Measurements from ENCODE around the gene TIFAB.

Gene TIFAB

DNA sequence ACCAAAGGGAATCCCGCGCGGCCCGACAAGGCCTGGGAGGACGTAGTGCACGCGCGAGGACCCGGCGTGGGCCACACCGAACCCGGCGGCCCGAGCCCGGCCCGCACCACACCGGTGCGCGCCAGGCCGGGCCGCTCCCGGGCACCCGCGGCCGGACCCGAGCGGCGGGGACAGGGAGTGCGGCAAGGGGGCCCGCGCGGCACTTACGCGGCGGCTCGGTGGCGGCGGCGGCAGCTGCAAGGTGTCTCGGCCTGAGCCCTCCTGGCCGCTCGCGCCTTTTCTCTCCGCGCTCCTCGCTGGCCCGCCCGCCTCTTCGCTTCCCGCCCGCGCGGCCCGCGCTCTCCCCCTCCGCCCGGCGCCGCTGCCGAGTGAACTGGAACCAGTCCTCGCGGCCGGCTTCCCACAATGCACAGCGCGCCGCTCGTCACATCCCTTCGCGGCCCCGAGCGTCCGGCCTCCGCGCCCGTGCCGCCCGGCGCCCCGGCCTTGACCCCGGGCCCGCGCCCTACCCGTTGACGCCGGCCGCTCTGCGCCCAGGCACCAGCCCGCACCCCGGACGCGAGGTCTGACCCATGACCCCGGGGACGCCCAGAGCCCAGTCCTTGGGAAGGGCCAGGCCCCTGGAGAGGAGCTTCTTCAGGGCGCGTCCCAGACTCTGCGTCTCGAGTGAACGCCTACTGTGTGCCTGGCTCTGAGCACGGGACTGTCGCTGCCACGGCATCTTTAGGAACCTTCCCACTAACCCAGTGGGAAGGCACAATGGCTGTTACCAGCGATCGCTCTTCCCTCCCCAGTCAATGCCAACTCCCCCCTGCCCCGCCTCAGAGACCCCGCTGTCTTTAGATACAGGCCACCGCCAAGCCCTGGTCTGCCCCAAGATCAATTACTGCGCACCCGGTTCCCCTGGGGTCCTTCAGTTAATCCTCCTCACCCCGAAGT, 53.0 kb downstream of the TIFAB start, which contains the start of gene MACROH2A1:
Gene MACROH2A1 (minus strand): TSS at position 377 of the 939 bp plus-strand sequence. CDS start 10,138 bp downstream, outside the sequence.
- Histone ChIP-seq H4K20me1 (ENCODE audit: control insufficient read depth, insufficient read depth, low read depth, low read length) (peaks cover 27% of the 10 kb centered on the region), H3K36me3 (ENCODE audit: control insufficient read depth, low read length) (peaks cover 43% of the 10 kb centered on the region), H3F3A (ENCODE audit: control insufficient read depth, insufficient read depth) (no peaks in the 10 kb centered on the region), H3K4me2 (ENCODE audit: low read length) (peak within 1 kb of the TSS; percentile 94), H3K9me2 (replicated peaks; ENCODE audit: control insufficient read depth, low read length) (no peaks in the 10 kb centered on the region), H3K27me3 (ENCODE audit: control insufficient read depth, low read length) (no peaks in the 10 kb centered on the region), H3K4me1 (ENCODE audit: control insufficient read depth, low read length) (peaks cover 45% of the 10 kb centered on the region), H3K27ac (ENCODE audit: low read depth, low read length) (peak within 1 kb of the TSS; percentile 68), H3K4me3 (ENCODE audit: low read length) (peak within 1 kb of the TSS; percentile 84), H3K9me3 (ENCODE audit: control insufficient read depth, insufficient read depth, low read length) (no peaks in the 10 kb centered on the region), H3K79me2 (ENCODE audit: control insufficient read depth, low read length) (peaks cover 60% of the 10 kb centered on the region)
- no peak for TF ChIP-seq EZH2phosphoT487 (IDR thresholded peaks at IDR 0.05; ENCODE audit: borderline replicate concordance, low read length)
- TF ChIP-seq, protein P1, sequence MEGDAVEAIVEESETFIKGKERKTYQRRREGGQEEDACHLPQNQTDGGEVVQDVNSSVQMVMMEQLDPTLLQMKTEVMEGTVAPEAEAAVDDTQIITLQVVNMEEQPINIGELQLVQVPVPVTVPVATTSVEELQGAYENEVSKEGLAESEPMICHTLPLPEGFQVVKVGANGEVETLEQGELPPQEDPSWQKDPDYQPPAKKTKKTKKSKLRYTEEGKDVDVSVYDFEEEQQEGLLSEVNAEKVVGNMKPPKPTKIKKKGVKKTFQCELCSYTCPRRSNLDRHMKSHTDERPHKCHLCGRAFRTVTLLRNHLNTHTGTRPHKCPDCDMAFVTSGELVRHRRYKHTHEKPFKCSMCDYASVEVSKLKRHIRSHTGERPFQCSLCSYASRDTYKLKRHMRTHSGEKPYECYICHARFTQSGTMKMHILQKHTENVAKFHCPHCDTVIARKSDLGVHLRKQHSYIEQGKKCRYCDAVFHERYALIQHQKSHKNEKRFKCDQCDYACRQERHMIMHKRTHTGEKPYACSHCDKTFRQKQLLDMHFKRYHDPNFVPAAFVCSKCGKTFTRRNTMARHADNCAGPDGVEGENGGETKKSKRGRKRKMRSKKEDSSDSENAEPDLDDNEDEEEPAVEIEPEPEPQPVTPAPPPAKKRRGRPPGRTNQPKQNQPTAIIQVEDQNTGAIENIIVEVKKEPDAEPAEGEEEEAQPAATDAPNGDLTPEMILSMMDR (IDR thresholded peaks at IDR 0.05; ENCODE audit: low read depth, low read length, poor library complexity, severe bottlenecking): no peak

DNA sequence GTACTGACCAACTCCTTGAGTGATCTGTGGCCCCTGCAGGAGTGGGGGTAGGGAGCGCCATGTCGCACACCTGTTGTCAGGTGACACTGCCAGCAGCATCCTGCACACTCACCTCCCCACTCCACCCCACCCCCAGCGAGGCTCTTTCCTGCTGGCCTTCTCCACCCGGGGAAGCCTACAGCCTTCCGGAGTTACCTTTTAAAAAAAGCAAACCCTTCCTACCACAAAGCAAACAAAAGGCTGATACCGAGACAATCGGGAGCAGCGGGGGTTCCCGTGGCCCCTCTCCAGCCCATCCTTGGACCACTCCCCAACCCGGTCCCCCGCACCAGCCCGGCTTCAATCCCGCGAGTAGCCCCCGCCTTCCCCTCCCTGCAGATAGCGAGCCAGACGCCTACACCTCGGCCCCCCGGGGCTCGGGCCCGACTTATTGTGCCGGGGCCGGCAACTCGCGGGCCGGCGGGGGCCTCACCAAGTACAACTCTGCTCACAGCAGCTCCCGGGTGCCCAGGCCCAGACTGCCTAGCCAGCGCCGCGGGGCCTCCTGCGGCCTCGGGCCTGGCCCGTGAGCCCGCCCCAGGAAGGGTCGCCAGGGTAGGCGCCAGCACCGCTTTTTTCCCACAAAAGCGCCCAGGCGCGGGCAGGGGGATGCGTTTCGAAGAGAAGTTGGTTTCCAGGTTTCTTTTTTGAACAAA, 53.8 kb downstream of the TIFAB start:
- no peaks in the 10 kb centered on the region for H3K9me3 ChIP-seq (ENCODE audit: control insufficient read depth, insufficient read depth, low read length)
- peak overlapping the region; percentile 84 for H3K4me3 ChIP-seq (ENCODE audit: low read length)
- peaks cover 68% of the 10 kb centered on the region for H3K79me2 ChIP-seq (ENCODE audit: control insufficient read depth, low read length)
- H4K20me1 ChIP-seq (ENCODE audit: control insufficient read depth, insufficient read depth, low read depth, low read length): peaks cover 31% of the 10 kb centered on the region
- H3K27ac ChIP-seq (ENCODE audit: low read depth, low read length): peak overlapping the region; percentile 68
- no peaks in the 10 kb centered on the region for H3K9me2 ChIP-seq (replicated peaks; ENCODE audit: control insufficient read depth, low read length)
- H3F3A ChIP-seq (ENCODE audit: control insufficient read depth, insufficient read depth): no peaks in the 10 kb centered on the region
- peaks cover 53% of the 10 kb centered on the region for H3K4me1 ChIP-seq (ENCODE audit: control insufficient read depth, low read length)
- TF ChIP-seq, protein P1 (IDR thresholded peaks at IDR 0.05; ENCODE audit: low read depth, low read length, poor library complexity, severe bottlenecking): no peak
- TF ChIP-seq EZH2phosphoT487 (IDR thresholded peaks at IDR 0.05; ENCODE audit: borderline replicate concordance, low read length): no peak
- H3K4me2 ChIP-seq (ENCODE audit: low read length): peak overlapping the region; percentile 94
- peaks cover 50% of the 10 kb centered on the region for H3K36me3 ChIP-seq (ENCODE audit: control insufficient read depth, low read length)
- no peaks in the 10 kb centered on the region for H3K27me3 ChIP-seq (ENCODE audit: control insufficient read depth, low read length)
